Transverse colon (tissue), 3 donors: Measurements from ENCODE around the gene NGDN.
"Not testable (repeated sequence)": the region's sequence is repeated elsewhere in the genome, so short reads cannot be mapped to it uniquely, and the experiment has no call there.

Experiments
- CTCF ChIP-seq, 5 experiments: fragments of 200-600 bp in 3 of 5; fragments of 450-650 bp in 2 of 5; sonication (generic) in 3 of 5; IDR thresholded peaks; 1 replicate in 2 of 5; 2 replicates in 3 of 5; pipeline ENCODE4 v1.5.1; 2016 to 2017; ENCODE audit warnings: antibody characterized with exemption in 5 of 5, inconsistent platforms in 3 of 5, mild to moderate bottlenecking in 2 of 5, moderate library complexity in 1 of 5
- EP300 ChIP-seq: sonication (generic); formaldehyde crosslinking; IDR thresholded peaks from one replicate; pipeline ENCODE4 v1.6.1; 2017; ENCODE audit warnings: antibody characterized with exemption, low read depth
- POLR2A ChIP-seq: fragments of 450-650 bp; IDR thresholded peaks from one replicate; pipeline ENCODE4 v1.6.1; 2016; ENCODE audit warnings: antibody characterized with exemption, mild to moderate bottlenecking, moderate library complexity

- TF ChIP-seq POLR2A; CTCF (IDR thresholded peaks at IDR 0.05); EP300: not testable (repeated sequence)
Observed at GRCh38 chr14:23425798-23426197, 43.7 kb upstream of the NGDN start.
